Calu3 (cell line): ENCODE measurements around the gene FRS2. TPM values are rescaled to one million over a fixed set of nuclear protein-coding genes. Genes with fewer than 3 reads are reported as not detected.

ENCODE experiments used
- BruUV-seq: library from RNA; stranded (reverse); fragments of 400-500 nt; replicated peaks from 2 replicates; lab custom pipeline; 2021; lab: Mats Ljungman, UMichigan
- CTCF ChIA-PET: fragments of 300-600 bp; sonication (Branson Sonifier 250); formaldehyde crosslinking; loops from one replicate; lab custom pipeline; 2022; ENCODE audit warnings: antibody characterized with exemption; lab: Charles Lee
- DNase-seq: peaks from one replicate; pipeline ENCODE4 v3.0.0; 2022
- H3K27ac Mint-ChIP-seq: one replicate; pipeline ENCODE4 v1.8.0; 2022; ENCODE audit warnings: mixed read lengths; ENCODE audit not compliant: unreplicated experiment
- H3K27me3 Mint-ChIP-seq: one replicate; pipeline ENCODE4 v1.8.0; 2022; ENCODE audit warnings: mixed read lengths; ENCODE audit not compliant: unreplicated experiment
- H3K36me3 Mint-ChIP-seq: one replicate; pipeline ENCODE4 v1.8.0; 2022; ENCODE audit warnings: mild to moderate bottlenecking, moderate library complexity, mixed read lengths; ENCODE audit not compliant: insufficient read depth, unreplicated experiment
- H3K4me1 Mint-ChIP-seq: one replicate; pipeline ENCODE4 v1.8.0; 2022; ENCODE audit warnings: mild to moderate bottlenecking, low read depth, mixed read lengths; ENCODE audit not compliant: unreplicated experiment
- H3K4me3 Mint-ChIP-seq: one replicate; pipeline ENCODE4 v1.8.0; 2022; ENCODE audit warnings: mild to moderate bottlenecking, low read depth, moderate library complexity, mixed read lengths; ENCODE audit not compliant: unreplicated experiment
- H3K9me3 Mint-ChIP-seq: one replicate; pipeline ENCODE4 v1.8.0; 2022; ENCODE audit warnings: low read depth, mixed read lengths; ENCODE audit not compliant: unreplicated experiment
- CTCF ChIP-seq: fragments of 200-600 bp; IDR thresholded peaks from one replicate; pipeline ENCODE4 v1.8.0; 2022; ENCODE audit warnings: antibody characterized with exemption; ENCODE audit not compliant: unreplicated experiment
- intact Hi-C: fragments of 100-400 bp; cut with micrococcal nuclease; formaldehyde crosslinking; loops from one replicate; pipeline ENCODE4 v1.10.0; 2022; ENCODE audit not compliant: unreplicated experiment
- total RNA-seq: library from RNA; stranded (reverse); gene quantifications from 2 replicates; pipeline ENCODE4 v1.2.3, GENCODE V29; 2022

FRS2 gene
- total RNA-seq, 1 experiment from 2014 or later: 27.5 TPM

- Mint-ChIP-seq H3K27me3 (no peaks in the 10 kb centered on the region), H3K27ac (no peak overlapping the region), H3K4me1 (peaks cover 9% of the 10 kb centered on the region), H3K4me3 (no peak overlapping the region), H3K36me3 (no peaks in the 10 kb centered on the region), H3K9me3 (no peaks in the 10 kb centered on the region)
- no peak for DNase-seq
- CTCF ChIA-PET: no interaction called here
- TF ChIP-seq CTCF: no peak
- no TSS peak for BruUV-seq
- intact Hi-C loops: no loop called here
These were observed 86.2 kb downstream of the FRS2 start for GRCh38 chr12:69556383-69556782.

- intact Hi-C loops: no loop called here
- no TSS peak for BruUV-seq
- no peaks in the 10 kb centered on the region for H3K9me3 Mint-ChIP-seq
- CTCF ChIA-PET: interaction anchor here (1.1 kb wide), 1 partner anchor 93 kb away, joined by 4 read pairs; the partner anchor contains the start of gene FRS2
- TF ChIP-seq CTCF: no peak
- H3K4me3 Mint-ChIP-seq: no peak overlapping the region
- H3K4me1 Mint-ChIP-seq: no peaks in the 10 kb centered on the region
- no peaks in the 10 kb centered on the region for H3K27me3 Mint-ChIP-seq
- H3K36me3 Mint-ChIP-seq: no peaks in the 10 kb centered on the region
- H3K27ac Mint-ChIP-seq: no peak overlapping the region
- no peak for DNase-seq
These were observed 93.1 kb downstream of the FRS2 start for GRCh38 chr12:69563166-69563762.

GRCh38 chr12:69566603-69567002, 96.4 kb downstream of the FRS2 start:
- Mint-ChIP-seq H3K27me3 (no peaks in the 10 kb centered on the region), H3K4me3 (no peak overlapping the region), H3K36me3 (no peaks in the 10 kb centered on the region), H3K4me1 (peaks cover 14% of the 10 kb centered on the region), H3K27ac (no peak overlapping the region), H3K9me3 (no peaks in the 10 kb centered on the region)
- intact Hi-C loops: no loop called here
- DNase-seq: no peak
- TF ChIP-seq CTCF: no peak
- no TSS peak for BruUV-seq
- CTCF ChIA-PET: no interaction called here

GRCh38 chr12:69569236-69569635, 99.0 kb downstream of the FRS2 start:
- CTCF ChIA-PET: interaction anchor here (0.8 to 1.1 kb wide), 3 partner anchors 15 to 16 kb away, joined by 3 read pairs; partner anchors contain the start of gene CCT2
- DNase-seq: no peak
- H3K36me3 Mint-ChIP-seq: peaks cover 16% of the 10 kb centered on the region
- no peaks in the 10 kb centered on the region for H3K9me3 Mint-ChIP-seq
- no peak overlapping the region for H3K4me3 Mint-ChIP-seq
- BruUV-seq: no TSS peak
- no peak overlapping the region for H3K27ac Mint-ChIP-seq
- no peak for TF ChIP-seq CTCF
- H3K27me3 Mint-ChIP-seq: no peaks in the 10 kb centered on the region
- intact Hi-C loops: no loop called here
- H3K4me1 Mint-ChIP-seq: peaks cover 14% of the 10 kb centered on the region
